Ureter (tissue), 1 donor: ENCODE measurements around the gene NFASC. TPM values are rescaled to one million over a fixed set of nuclear protein-coding genes. Genes with fewer than 3 reads are reported as not detected.

Experiments used
- DNase-seq: peaks from one replicate; pipeline ENCODE4 v3.0.0-alpha.2; 2020; ENCODE audit warnings: low spot score
- total RNA-seq: library from RNA; stranded (reverse); gene quantifications from one replicate; pipeline ENCODE4 v1.2.4, GENCODE V29; 2023
- donor health status: DM: yes; HTN: yes; CAD: no.

Gene NFASC
- 52.3 TPM for total RNA-seq

DNA sequence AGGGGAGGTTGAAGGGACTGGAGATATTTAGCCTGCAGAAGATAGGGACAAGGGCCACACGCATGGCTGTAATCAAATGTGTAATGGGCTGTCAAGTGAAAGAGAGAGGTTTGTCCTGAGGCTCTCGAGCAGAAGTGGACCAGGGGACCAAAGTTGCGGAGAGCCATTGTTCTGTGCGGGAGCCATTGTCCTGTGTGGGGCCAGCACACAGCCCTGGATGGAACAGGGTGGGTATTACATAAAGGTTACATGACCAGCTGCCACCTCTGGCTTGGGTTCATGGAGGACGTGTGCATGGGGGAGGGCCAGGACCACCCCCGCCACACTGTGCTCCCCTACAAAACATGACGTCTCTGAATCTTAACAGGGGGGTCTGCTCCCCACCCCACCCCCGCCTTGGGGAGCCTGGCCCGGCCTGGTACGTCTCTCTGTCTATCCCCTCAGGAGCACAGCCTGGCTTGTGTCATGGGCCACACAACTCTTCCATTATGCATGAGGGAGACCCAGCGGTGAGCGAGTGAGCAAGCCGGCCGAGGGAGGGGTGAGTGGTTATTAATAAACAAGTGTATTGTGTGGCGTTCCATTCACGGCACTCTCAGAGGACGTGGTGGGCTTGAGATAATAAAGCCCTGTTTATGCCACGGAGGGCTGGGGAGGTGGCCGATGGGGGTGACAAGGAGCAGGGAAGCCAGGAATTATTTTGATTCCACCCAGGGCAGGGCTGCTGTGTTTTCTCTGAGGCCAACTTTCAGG lies at the start of gene NFASC:
Gene NFASC, plus strand, starts transcription at position 703 of the 753 bp plus-strand sequence. CDS start 73,454 bp downstream, outside the sequence.
- no peak for DNase-seq

DNA sequence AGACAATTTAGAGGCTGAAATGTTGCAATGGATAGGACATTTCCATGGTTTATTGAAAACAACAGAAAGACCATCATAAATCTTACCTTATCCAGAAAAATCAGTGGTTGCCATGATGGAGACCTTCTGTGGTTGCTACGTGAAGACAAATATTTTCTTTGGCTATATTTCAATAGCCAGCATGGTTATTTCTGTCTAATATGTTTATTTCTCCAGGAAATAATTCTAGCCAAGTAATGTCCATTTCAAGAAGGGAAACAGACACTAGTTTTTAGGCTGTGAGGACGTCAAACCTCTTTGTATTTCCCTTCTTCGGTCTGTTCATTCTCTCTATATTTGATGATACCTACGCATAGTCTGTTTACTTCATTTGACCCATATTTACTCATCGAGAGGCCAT lies 49.2 kb upstream of the NFASC start:
- DNase-seq, result no peak

DNA sequence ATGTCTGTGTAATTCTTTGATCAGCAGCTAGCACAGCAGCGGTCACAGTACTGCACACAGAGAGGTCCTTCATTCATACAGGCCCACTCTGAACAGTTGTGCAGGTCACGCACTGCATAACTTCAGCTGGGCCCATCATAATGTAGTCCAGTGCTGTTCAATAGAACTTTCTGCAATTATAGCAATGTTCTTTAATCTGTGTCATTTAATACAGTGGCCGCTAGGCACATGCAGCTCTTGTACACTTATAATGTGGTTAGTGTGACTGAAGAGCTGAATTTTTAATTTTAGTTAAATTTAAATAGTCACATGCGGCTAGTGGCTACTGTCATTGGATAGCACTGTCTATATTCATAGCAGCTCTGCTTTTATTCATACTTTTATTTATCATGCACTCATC lies 48.7 kb upstream of the NFASC start:
- DNase-seq, result no peak

DNA sequence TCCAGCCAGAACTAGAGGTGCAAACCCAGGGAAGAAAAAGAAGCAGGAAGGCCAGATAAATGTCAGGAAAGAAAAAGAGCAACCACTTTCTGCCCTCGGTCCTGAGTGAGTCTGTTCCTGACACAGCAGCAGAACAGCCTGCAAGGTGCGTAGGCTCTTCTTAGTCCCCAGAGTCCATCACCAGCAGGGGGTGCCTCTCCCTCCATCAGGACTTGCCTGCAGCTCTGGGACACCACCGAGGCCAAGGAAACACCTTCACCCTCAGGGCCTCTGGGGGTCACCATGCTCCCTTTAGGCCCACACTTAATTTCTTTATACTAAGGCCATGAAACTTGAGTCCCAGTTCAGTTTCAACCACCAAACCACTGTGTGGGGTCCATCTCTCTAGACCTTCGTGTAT lies 43.7 kb upstream of the NFASC start:
- DNase-seq, result no peak

DNA sequence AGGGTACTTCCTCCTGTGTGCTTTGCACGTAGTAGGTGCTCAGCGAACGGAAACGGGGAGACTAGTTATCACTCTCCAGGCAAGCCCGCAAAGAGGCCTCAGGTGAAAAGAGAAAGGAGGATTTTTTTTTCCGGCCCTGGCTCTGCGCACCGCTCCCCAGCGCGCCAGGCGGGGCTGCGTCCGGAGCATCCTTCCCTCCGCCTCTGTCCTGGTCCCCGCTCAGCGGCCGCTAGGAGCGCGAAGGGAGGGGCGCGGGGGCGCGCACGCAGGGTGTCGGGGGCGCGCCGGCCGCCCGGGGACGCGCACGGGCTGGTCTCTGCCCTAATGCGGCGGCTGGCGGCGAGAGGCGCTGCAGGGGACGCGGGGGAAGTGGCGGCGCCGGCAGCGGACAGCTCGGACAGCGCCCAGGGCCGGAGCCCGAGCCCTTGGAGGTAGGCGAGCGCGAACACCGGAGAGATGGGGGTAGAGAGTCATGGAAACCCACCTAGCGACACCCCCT lies 42.3 kb upstream of the NFASC start:
- peak; percentile 74 for DNase-seq

DNA sequence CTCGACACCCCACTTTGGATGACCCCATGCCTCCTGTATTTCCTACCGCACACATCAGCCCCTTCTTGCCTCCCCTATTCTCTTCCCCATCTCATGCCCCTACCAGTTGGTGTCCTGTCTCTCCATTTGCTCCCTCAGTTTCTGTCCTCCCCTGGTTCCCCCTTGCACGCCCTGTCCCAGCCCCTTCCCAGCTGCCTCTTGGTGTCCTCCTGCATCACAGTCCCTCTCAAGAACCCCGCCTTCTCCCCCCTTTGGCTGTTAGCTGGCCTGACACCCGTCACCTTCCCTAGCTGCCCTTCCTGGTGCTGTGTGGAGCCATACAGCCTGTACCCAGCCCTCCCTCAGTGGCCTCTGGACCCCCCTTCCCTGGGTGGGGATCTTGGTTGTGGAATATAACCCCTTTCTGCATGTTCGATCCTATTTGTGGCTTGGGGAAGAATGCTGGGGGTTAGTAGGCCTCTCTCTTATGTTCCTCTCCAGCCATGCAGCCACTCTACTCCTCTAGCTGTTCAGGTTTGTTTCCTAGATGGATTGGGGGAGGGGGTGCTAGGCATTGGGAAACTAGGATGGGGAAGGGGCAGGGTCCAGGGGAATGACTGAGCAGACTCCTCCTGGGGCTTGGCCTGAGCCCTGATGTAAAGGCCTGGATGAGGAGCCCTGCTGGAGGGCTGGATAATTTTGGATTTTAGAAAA lies 41.4 kb upstream of the NFASC start:
- DNase-seq, result no peak

DNA sequence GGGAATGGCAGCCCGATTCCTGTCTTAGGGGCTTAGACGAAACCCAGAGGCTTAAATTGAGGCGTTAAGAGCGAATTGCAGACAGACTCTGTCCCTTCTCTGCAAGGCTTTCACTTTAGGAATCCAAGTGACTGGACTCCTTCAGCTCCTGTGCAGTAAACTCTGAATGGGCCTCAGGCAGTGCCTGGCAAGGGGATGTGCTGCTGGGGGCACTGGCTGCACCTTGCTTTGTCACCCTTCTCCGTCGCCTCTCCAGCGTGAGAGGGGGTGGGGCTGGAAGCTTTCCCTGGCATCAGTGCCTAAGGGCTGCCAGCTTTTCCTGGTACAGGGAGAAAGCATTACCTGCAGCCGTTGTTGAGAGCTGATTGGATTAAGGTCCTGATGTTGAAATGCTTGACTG lies 39.9 kb upstream of the NFASC start:
- DNase-seq, result no peak

DNA sequence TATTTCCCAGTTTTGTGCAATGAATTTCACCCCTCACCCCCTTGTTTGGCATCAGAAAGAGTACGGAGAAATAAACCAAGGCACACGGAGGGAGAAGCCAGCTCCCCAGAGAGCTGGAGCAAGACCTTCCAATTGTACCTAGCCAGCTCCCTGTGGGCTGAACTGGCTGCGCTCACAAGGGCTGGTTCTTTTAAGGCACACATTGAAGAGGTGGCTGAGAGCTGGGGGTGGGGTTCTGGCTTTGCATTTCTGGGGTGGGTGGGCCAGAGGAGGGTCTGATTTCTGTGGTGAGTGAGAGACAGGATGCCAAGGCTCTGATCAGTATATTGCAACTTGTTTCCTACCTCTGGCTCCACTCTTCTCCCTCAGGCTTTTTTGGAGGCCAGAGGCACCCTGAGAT lies 39.5 kb upstream of the NFASC start:
- no peak for DNase-seq

DNA sequence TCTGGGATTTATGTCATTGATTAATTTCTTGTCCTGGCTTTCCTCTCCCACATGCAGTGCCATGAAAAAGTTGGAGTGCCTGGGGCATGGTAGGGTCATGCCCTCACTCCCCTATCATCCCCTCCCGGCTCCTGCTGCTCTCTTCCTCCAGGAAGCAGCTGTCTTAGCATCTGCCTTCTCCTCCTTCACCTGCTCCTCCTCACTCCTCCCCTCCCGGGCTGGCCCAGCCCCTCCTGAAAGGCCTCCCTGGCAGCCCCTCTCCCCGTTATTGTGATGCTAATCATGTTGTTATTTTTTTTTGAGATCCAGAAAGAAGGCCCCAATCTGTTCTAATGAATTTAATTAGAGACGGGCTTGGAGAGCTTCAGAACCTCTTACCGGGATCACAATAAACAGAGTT lies 36.3 kb upstream of the NFASC start:
- DNase-seq, result no peak

DNA sequence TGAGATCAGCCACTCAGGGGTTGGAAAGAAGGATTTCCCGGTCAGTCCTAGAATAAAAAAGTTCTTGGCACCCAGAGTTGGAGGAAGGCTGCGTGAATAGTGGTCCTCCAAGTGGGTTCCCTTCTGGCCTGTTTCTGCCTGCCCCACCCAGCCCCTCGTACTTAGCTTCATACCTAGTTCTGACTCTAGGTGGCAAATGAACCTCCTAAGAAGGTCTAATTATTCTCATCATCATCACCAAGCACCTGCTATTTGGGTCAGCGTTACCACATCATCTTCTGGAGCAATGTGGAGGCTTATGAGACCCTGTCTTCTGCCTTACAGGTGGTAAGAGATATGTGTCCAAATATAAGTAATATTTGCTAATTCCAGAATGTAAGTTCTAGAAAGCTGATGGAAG lies 35.9 kb upstream of the NFASC start:
- DNase-seq, result no peak

DNA sequence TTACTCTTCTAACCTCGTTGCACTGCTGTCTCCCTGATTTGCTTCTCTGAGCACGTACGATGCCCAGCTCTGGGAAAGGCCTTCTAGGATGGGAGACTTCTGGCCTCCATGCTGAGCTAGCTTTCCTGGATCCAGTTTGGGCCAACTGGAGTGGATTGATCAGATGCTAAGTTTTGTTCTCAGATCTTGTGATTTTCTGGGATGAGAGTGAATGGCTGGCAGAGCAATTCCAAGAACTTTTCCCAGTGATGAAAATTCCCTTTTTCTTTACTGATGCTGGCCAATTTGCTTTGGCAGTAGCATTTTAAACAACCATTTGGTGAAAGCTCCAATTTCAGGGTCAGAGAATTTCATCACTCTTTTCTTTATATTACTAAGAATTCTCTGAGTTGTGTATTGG lies 34.9 kb upstream of the NFASC start:
- DNase-seq, result no peak

DNA sequence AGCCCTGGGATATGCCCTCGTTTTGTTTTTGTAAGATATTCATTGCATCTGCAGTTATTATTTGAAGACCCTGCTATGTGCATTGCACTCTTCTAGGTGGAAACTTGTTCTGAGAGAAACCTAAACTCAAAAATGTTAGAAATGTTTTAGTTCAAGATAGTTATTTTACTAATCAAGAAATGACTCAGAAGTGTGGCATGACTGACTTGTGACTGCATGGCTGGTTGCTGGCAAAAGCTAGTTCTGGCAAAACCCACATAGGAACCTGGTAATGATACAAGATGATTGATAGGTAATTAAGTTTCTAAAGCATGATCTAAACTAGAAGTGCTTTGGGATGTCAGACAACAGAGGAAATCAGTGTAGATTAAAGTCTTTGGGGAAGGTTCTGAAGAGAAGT lies 33.8 kb upstream of the NFASC start:
- DNase-seq, result no peak

DNA sequence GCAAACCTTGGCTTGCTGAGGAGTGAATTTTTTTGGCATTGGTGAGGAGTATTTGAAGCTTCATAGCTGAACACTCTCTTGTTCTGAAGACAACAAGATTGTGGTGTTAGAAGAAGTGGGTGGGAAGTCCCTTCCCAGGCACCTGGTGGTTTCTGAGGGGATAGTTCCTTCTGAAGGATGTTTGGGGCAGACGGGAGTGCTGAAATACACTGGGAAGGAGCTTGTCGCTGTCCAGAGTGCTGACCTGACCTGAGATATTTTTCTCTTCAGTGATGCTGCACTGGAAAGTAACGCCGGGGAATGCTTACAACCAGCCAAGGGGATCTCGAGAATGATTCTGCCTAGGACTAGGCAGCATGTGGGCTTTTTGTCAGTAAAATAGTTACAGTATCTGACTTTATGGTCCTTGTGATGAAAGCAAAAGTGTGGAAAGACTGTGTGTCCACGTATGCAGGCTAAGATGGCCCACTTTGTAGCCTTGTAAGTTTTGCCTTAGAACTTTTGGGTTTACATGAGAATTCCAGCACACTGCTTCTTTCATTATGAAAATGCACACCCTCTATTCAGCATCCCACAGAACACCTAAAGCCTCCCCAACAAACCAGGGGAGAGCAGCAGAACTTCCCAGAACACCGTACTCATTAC lies 33.1 kb upstream of the NFASC start:
- no peak for DNase-seq

DNA sequence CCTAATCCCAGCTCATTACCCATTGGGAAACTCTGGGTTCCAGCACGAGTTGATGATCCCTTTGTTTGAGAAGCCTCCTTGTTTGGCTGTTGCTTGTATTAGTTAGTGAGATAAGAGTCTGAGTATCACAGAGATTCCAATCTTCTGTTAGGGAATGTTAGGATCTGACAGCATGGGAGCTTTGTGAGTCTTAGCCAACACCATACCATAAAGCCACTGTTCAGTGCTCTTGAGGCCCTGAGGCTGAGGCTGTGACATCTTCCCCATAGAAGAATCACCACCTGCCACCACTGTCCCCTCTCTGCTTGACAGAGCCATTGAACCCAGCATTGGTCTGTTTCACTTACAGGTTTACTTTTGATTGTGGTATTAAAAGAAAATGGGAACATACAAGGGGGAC lies 29.3 kb upstream of the NFASC start:
- no peak for DNase-seq

DNA sequence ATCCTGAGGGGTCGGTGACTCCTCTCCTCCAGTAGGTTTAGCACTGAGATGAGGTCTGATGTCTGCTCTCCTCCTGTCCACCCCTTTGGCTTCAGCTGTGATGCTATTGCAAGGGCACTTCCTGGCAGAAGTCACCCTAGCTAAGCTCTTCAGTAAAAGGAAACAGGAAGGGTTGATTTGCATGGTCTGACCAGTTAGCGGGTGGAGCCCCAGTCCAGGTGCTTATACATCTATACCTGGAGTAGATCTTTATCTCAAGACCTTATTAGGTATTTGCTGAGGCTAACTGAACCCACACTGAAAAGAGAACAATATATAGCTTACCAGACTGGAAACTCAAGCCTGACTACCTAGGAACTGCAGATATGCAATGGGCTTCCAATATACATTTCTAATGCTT lies 28.9 kb upstream of the NFASC start:
- no peak for DNase-seq

DNA sequence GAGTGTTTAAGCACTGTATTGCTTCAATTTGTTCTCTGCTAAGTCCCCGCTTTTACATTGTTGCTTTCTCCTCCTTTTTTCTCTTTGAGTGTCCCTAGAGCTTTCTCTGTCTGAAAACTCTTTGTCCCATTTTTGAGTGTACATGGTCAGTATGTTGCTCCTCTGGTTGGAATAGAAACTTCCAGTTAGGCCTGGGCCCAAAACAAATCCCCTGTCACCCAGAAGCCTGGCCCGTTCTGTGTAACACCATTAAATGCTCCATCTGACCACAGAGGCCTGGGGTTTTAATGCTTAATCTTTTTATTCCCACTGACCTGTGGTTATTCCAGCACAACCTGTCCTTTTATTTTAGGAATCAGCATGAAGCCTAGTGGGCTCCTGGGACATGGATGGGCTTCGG lies 28.3 kb upstream of the NFASC start:
- no peak for DNase-seq

DNA sequence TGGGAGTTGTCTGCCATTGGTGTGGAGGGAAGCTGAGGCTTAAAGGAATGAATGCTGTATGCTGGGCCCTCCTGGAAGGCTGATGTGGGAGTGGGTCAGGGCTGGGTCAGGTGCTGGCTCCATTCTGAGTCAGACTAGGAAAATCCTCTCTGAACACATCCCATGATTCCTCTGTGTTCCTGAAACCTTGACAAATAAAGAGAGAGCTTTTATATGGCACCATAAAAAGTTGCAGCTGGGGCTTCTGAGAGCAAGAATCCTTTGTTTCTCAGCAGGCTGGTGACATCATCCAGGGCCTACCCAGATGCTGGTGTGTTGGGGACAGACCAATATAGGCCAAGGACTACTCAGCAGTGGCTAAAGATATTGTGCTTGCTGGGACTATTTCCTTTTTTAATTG lies 27.8 kb upstream of the NFASC start:
- DNase-seq, result no peak

DNA sequence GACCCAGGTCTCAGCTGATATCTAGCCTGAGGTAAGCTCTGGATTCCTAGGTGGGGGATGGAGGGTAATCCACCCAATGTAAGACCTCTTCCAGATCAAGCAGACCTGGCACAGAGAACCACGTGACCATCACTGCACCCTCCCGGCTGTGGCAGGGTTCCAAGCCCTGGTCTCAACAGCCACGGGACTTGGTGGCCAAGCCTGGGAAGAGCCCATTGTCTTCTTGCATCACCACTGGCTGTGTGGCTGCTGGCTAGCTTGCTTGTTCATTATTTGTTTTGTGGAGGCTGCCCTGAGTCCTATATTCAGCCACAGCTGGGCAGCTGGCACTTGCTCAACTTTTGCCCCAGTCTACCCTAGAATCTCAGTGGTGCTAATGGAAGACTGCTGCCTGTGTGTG lies 24.1 kb upstream of the NFASC start:
- DNase-seq, result no peak

DNA sequence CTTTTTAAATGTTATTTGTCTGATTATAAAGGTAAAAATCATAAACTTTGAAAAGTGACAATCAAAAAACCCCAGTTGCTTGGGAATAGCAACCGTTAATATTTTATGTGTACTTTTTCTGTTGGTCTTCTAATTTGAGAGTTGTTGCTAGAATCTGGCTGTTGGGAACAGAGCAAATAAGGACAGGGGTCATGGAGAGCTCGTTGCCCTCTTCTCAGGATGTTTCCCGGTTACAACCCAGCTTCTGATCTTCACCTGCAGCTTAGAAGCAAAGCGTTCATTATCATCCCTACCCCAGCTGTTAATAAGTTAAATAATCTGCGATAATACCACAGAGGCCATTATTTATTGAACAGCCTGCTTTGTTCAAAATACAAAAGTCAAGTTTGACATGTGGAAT lies 22.1 kb upstream of the NFASC start:
- no peak for DNase-seq

DNA sequence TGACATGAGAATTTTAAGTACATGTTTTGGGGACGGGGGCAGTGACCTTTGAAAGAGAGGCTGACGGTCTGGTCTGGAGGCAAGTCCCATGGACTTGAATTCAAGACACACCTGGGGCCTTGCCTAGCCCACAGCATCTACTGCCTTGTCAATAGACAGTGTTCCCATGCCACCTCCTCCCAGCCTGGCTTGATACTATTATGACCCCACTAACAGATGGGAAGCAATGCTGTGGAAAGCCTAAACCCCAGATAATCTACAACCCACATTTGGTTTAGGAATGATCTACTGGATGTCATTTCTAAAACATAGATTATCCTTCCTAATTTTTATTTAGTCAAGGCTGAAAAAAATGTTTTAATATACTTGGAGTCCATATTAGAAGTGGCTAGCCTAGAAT lies 17.8 kb upstream of the NFASC start:
- DNase-seq, result no peak

DNA sequence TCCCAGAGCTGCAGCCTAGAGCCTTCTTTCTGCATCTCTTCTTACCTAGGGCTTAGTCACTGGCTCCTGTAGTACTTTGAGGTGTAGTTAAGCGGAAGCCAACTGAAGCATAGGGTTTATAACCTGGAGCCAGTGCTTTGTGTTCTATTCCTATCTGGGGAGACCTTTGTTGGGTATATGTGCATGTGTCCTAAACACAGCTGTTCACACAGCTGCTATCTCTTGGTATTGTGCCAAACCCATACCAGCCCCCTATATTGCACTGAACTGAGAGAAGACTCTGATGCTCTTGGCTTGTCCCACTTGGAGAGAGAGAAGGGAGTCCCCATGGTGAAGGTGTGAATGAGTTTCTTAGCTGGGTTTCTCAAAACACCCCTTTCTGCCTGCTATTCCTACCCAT lies 17.2 kb upstream of the NFASC start:
- no peak for DNase-seq

DNA sequence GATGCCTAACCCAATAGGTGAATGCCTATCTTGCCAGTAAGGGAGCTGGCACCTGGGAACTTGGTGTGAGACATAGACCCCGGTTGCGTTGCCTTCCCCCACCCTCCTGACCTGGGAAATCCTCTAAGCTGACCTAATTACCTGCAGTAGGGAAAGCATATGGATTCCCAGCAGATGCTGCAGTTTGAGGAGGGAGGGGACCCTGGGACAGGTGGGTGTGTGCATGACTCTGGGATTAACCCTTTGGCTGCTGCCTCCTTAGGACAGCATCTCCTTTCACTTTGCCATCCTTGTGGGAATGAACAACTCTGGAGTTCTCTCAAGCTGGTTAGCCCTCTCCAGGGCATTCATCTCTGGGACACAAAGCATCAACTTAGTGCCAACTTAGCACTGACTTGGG lies 16.4 kb upstream of the NFASC start:
- no peak for DNase-seq

DNA sequence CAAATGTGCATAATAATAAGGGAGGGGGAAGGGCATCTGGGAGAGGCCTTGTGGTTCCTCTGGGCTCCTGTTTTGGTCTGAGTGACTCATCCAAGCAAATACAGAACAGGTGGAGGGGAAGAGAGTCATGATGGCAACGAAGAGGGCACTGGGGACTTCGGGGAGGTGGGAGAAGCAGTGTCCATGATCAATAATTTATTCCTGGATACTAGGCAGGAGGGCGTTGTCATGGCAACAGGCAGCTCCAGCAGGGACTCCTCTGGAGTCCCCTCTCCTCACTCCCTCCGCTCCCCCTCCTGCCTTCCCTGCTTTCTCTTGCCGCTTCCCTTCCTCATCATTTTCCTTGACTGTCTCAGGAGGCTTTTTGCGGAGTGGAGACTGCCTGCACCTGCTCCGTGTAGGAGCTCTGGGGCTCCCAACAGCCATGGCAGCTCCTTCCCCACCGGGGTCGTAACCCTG lies 12.3 kb upstream of the NFASC start:
- no peak for DNase-seq
